Keratinocyte (primary cell): ENCODE measurements around the gene ARL13A.

Source experiments
- EZH2 ChIP-seq: IDR thresholded peaks from one replicate; pipeline ENCODE4 v1.6.1; 2012; ENCODE audit warnings: inconsistent platforms, mild to moderate bottlenecking, low read length, moderate library complexity
- TF ChIP-seq, protein P1 (sequence below), 3 experiments: IDR thresholded peaks in 1 of 3; conservative IDR thresholded peaks in 1 of 3; optimal IDR thresholded peaks in 1 of 3; 2 replicates in 2 of 3; 3 replicates in 1 of 3; pipeline versions ENCODE3 to v1.5.1; 2011; ENCODE audit warnings: low read length in 3 of 3, mild to moderate bottlenecking in 3 of 3, moderate library complexity in 2 of 3, control low read depth in 1 of 3, inconsistent platforms in 1 of 3; ENCODE audit not compliant: insufficient read depth in 2 of 3; ENCODE audit errors: extremely low read depth in 1 of 3

DNA sequence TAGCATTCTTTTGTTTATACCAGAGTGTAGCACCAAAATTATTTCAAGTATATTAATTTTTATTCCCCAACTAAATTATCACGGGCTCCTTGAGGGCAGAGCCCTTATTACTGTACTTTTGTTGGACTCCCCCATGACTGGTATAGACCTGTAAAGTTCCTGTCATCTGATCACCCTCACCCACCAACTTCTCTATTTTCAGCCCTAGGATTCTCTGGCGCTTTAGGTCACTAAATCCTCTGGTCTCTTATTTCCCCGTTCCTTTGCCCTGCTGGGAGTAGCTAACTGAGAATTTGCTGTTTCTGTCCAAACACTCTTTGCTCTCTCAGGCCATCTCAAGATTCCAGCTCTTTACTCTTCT, 37.6 kb upstream of the ARL13A start:
- TF ChIP-seq, protein P1, sequence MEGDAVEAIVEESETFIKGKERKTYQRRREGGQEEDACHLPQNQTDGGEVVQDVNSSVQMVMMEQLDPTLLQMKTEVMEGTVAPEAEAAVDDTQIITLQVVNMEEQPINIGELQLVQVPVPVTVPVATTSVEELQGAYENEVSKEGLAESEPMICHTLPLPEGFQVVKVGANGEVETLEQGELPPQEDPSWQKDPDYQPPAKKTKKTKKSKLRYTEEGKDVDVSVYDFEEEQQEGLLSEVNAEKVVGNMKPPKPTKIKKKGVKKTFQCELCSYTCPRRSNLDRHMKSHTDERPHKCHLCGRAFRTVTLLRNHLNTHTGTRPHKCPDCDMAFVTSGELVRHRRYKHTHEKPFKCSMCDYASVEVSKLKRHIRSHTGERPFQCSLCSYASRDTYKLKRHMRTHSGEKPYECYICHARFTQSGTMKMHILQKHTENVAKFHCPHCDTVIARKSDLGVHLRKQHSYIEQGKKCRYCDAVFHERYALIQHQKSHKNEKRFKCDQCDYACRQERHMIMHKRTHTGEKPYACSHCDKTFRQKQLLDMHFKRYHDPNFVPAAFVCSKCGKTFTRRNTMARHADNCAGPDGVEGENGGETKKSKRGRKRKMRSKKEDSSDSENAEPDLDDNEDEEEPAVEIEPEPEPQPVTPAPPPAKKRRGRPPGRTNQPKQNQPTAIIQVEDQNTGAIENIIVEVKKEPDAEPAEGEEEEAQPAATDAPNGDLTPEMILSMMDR (optimal IDR thresholded peaks at IDR 0.05 in 1 of 3, IDR thresholded peaks at IDR 0.05 in 1 of 3, conservative IDR thresholded peaks at IDR 0.05 in 1 of 3; ENCODE audit: extremely low read depth in 1 of 3, insufficient read depth in 2 of 3, low read length in 3 of 3) = no peak
- no peak for TF ChIP-seq EZH2
